GM12878 (cell line): Measurements from ENCODE around the gene PALLD. TPM values are rescaled to one million over a fixed set of nuclear protein-coding genes. Genes with fewer than 3 reads are reported as not detected.

ENCODE experiments used
- ATAC-seq: fragments of 200-7000 bp; cut with Tn5 transposase; 3 replicates; pipeline ENCODE4 v1.9.1; 2020; ENCODE audit warnings: mild to moderate bottlenecking, moderate library complexity
- BruUV-seq: library from RNA; stranded (reverse); fragments of 400-500 nt; replicated peaks from 2 replicates; lab custom pipeline; 2021; lab: Mats Ljungman, UMichigan
- CTCF ChIA-PET: fragments of 300-600 bp; sonication (Branson Sonifier 250); formaldehyde crosslinking; extraction: SDS; loops from one replicate; lab custom pipeline; 2021; ENCODE audit warnings: inconsistent platforms; lab: Yijun Ruan, JAX
- POLR2A ChIA-PET: fragments of 350-600 bp; formaldehyde crosslinking; extraction: SDS; loops from one replicate; lab custom pipeline; 2021; ENCODE audit warnings: inconsistent platforms; lab: Charles Lee
- RAD21 ChIA-PET: fragments of 300-600 bp; sonication (Branson Sonifier 250); formaldehyde crosslinking; loops from one replicate; lab custom pipeline; 2023; ENCODE audit warnings: antibody characterized with exemption; ENCODE audit not compliant: unreplicated experiment; lab: Charles Lee
- SMC1A ChIA-PET: fragments of 300-600 bp; sonication (Branson Sonifier 250); formaldehyde crosslinking; loops from one replicate; lab custom pipeline; 2023; ENCODE audit not compliant: unreplicated experiment, uncharacterized antibody; lab: Charles Lee
- DNase-seq: peaks from one replicate; pipeline ENCODE4 v3.0.0-alpha.2; 2011; ENCODE audit warnings: low read depth, low spot score
- FAIRE-seq: peaks from 3 replicates; lab custom pipeline; 2011; peaks lifted over from hg19 to GRCh38; lab: Jason Lieb, UNC
- H2AFZ ChIP-seq: 2 replicates; pipeline ENCODE4 v1.6.0; 2011; ENCODE audit warnings: low read depth, low read length, control low read depth; ENCODE audit not compliant: control insufficient read depth
- H3K27ac ChIP-seq: 2 replicates; pipeline ENCODE4 v1.5.1; 2011; ENCODE audit warnings: control low read depth; ENCODE audit not compliant: control insufficient read depth, insufficient read depth
- H3K27me3 ChIP-seq, 2 experiments: replicated peaks in 1 of 2; 2 replicates each; pipeline versions ENCODE4 v1.6.0 to v1.6.1; 2011; ENCODE audit warnings: low read length in 1 of 2; ENCODE audit not compliant: control insufficient read depth in 2 of 2, insufficient read depth in 2 of 2
- H3K36me3 ChIP-seq, 2 experiments: 2 replicates each; pipeline ENCODE4 v1.5.1; 2011; ENCODE audit warnings: low read length in 1 of 2; ENCODE audit not compliant: control insufficient read depth in 2 of 2, insufficient read depth in 2 of 2
- H3K4me1 ChIP-seq: 2 replicates; pipeline ENCODE4 v1.6.1; 2011; ENCODE audit warnings: mild to moderate bottlenecking, low read length, moderate library complexity, mixed read lengths; ENCODE audit not compliant: control insufficient read depth, insufficient read depth
- H3K4me2 ChIP-seq: 2 replicates; pipeline ENCODE4 v1.6.0; 2011; ENCODE audit warnings: control low read depth; ENCODE audit not compliant: control insufficient read depth, insufficient read depth
- H3K4me3 ChIP-seq: fragments of 200-600 bp; sonication (generic); 2 replicates; pipeline ENCODE4 v1.5.1; 2016
- H3K79me2 ChIP-seq: 2 replicates; pipeline ENCODE4 v1.6.0; 2011; ENCODE audit warnings: low read length; ENCODE audit not compliant: control insufficient read depth, insufficient read depth
- H3K9ac ChIP-seq: 2 replicates; pipeline ENCODE4 v1.8.0; 2011; ENCODE audit warnings: low read length, control low read depth, mixed read lengths; ENCODE audit not compliant: control insufficient read depth, insufficient read depth
- H3K9me3 ChIP-seq: replicated peaks from 3 replicates; pipeline ENCODE4 v1.5.1; 2011; ENCODE audit warnings: mild to moderate bottlenecking, low read length; ENCODE audit not compliant: control insufficient read depth, insufficient read depth
- H4K20me1 ChIP-seq: 2 replicates; pipeline ENCODE4 v1.6.0; 2011; ENCODE audit not compliant: control insufficient read depth, insufficient read depth
- MEF2A ChIP-seq: IDR thresholded peaks from 2 replicates; pipeline ENCODE4 v1.6.1; 2011; ENCODE audit warnings: low read depth, mild to moderate bottlenecking, low read length, moderate library complexity; ENCODE audit not compliant: insufficient read depth
- NBN ChIP-seq: fragments of 450-650 bp; IDR thresholded peaks from 2 replicates; pipeline ENCODE4 v1.6.1; 2016
- ZBTB40 ChIP-seq: fragments of 450-650 bp; IDR thresholded peaks from 2 replicates; pipeline ENCODE4 v1.6.1; 2016; ENCODE audit warnings: mild to moderate bottlenecking, moderate library complexity, borderline replicate concordance
- WGBS: methylation state at CpG from one replicate; pipeline ENCODE4 v1.1.6; 2016; ENCODE audit warnings: low lambda C conversion rate; ENCODE audit not compliant: insufficient replicate concordance, insufficient coverage; ENCODE audit errors: missing lambda C conversion rate; 5-methylcytosine and 5-hydroxymethylcytosine counted together
- in situ Hi-C: fragments of 300-500 bp; cut with MboI; formaldehyde crosslinking; loops from 9 replicates; pipeline ENCODE4 v1.14.3; 2018; ENCODE audit warnings: mixed read lengths
- intact Hi-C: fragments of 100-400 bp; cut with micrococcal nuclease; formaldehyde crosslinking; loops from one replicate; pipeline ENCODE4 v1.14.2; 2022; ENCODE audit not compliant: unreplicated experiment
- polyA plus RNA-seq, 11 experiments: library from polyadenylated mRNA; depleted of rRNA in 4 of 11; unstranded in 6 of 11; stranded (reverse) in 5 of 11; fragments of >200 nt; fragmentation: Nextera tagmentation in 4 of 11; fragmentation: Illumina TruSeq in 1 of 11; extraction: Ambion mirVana in 4 of 11; extraction: Trizol in 1 of 11; gene quantifications; 1 replicate in 1 of 11; 2 replicates in 10 of 11; pipeline versions ENCODE4 v1.2.1 to v1.2.3, GENCODE V29; 2011 to 2016; ENCODE audit warnings: inconsistent platforms in 2 of 11, missing spikeins in 2 of 11, low read depth in 1 of 11
- total RNA-seq, 4 experiments: library from RNA; depleted of rRNA in 3 of 4; stranded (reverse); fragments of >200 nt in 3 of 4; fragmentation: Illumina TruSeq in 1 of 4; extraction: Trizol in 1 of 4; gene quantifications; 2 replicates each; pipeline versions ENCODE4 v1.2.1 to v1.2.3, GENCODE V29; 2013 to 2021

Gene PALLD
- total and polyA plus RNA-seq, 10 of the 15 experiments (the other 5 are each of a cell fraction or from before 2014, with no cell fraction given): 1.0 to 7.7 (median 1.7) TPM

GRCh38 chr4:168679397-168679796 is 182.5 kb downstream of the PALLD start:
- H2AFZ ChIP-seq: no peak overlapping the region
- H3K27me3 ChIP-seq: no peaks in the 10 kb centered on the region; a peak in 1 of 4 replicates
- TF ChIP-seq NBN: no peak
- in situ Hi-C loops (no loop called here), intact Hi-C loops (no loop called here)
- H3K79me2 ChIP-seq: no peaks in the 10 kb centered on the region
- SMC1A ChIA-PET: no interaction called here
- CTCF ChIA-PET: no interaction called here
- no peaks in the 10 kb centered on the region for H3K9me3 ChIP-seq
- no peak for DNase-seq
- H3K4me3 ChIP-seq: no peak overlapping the region
- H3K27ac ChIP-seq: no peak overlapping the region
- no peaks in the 10 kb centered on the region for H3K36me3 ChIP-seq
- no peak overlapping the region for H3K4me2 ChIP-seq
- FAIRE-seq: no peak
- H3K9ac ChIP-seq: no peak overlapping the region
- H3K4me1 ChIP-seq: no peaks in the 10 kb centered on the region
- 93% methylated on average over 2 of the region's 3 CpGs for WGBS
- ATAC-seq: no peak
- no TSS peak for BruUV-seq
- RAD21 ChIA-PET: no interaction called here
- POLR2A ChIA-PET: no interaction called here
- no peaks in the 10 kb centered on the region for H4K20me1 ChIP-seq

- H4K20me1 ChIP-seq: no peaks in the 10 kb centered on the region
- H2AFZ ChIP-seq: no peak overlapping the region
- BruUV-seq: no TSS peak
- H3K27ac ChIP-seq: no peak overlapping the region
- ATAC-seq (no peak), DNase-seq (no peak)
- H3K4me1 ChIP-seq: no peaks in the 10 kb centered on the region
- intact Hi-C loops: no loop called here
- TF ChIP-seq MEF2A (no peak), ZBTB40 (no peak)
- TF ChIP-seq, all 136 proteins: peak for 0
- H3K79me2 ChIP-seq: no peaks in the 10 kb centered on the region
- POLR2A ChIA-PET: no interaction called here
- H3K4me2 ChIP-seq: no peak overlapping the region
- in situ Hi-C loops: no loop called here
- RAD21 ChIA-PET: no interaction called here
- H3K4me3 ChIP-seq: no peak overlapping the region
- no peaks in the 10 kb centered on the region for H3K36me3 ChIP-seq
- SMC1A ChIA-PET: no interaction called here
- H3K9ac ChIP-seq: no peak overlapping the region
- no peaks in the 10 kb centered on the region for H3K9me3 ChIP-seq
- FAIRE-seq: no peak
- no peaks in the 10 kb centered on the region; a peak in 1 of 4 replicates for H3K27me3 ChIP-seq
- 72% methylated on average over 4 of the region's 4 CpGs for WGBS
- CTCF ChIA-PET: no interaction called here
Observed at GRCh38 chr4:168679819-168680218, 183.0 kb downstream of the PALLD start.
